Thyroid gland (tissue), 4 donors: ENCODE data around the gene DOK7.

Experiments
- POLR2A ChIP-seq, 2 donors: fragments of 450-650 bp; IDR thresholded peaks; one replicate each; pipeline ENCODE4 v1.6.1; 2017; ENCODE audit warnings: antibody characterized with exemption in 2 of 2, mild to moderate bottlenecking in 2 of 2, moderate library complexity in 1 of 2
- TF ChIP-seq, protein P1 (sequence below), 6 experiments: fragments of 200-600 bp in 3 of 6; fragments of 450-650 bp in 3 of 6; sonication (generic) in 3 of 6; IDR thresholded peaks; one replicate each; pipeline ENCODE4 v1.5.1; 2016 to 2019; ENCODE audit warnings: antibody characterized with exemption in 6 of 6, mild to moderate bottlenecking in 2 of 6, inconsistent platforms in 1 of 6, moderate library complexity in 1 of 6

DNA sequence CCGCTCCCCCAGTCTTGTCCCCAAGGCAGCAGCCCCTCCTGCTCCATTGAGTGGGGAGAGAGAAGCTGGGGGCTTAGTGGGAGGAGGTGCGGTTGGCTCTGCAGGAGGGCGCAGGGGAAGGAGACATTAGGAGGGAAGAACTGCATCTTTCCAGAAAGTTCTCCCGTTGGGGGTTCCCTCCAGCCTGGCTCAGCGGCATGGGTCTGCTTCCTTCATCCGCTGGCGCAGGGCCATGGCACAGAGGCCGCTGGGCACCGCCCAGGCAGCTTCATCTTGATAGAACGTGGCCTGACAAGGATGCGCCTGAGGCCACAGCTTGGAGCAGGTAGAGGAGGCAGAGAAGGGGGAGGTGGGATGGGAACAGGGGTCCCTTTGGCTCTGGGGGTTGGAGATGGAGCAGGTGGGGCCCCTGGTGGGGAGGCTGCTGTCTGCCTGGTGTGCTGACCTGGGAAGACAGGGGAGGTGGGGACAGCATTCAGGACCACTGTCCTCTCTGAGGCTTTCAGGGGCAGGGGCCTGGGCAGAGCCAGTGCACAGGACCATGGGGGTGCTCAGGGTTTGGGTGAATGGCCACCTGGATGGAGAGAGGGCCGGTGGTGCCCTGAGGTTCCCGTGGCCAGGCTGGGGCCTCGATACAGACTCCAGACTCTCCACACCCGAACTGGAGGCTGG lies 12.1 kb downstream of the DOK7 start:
- TF ChIP-seq, protein P1, sequence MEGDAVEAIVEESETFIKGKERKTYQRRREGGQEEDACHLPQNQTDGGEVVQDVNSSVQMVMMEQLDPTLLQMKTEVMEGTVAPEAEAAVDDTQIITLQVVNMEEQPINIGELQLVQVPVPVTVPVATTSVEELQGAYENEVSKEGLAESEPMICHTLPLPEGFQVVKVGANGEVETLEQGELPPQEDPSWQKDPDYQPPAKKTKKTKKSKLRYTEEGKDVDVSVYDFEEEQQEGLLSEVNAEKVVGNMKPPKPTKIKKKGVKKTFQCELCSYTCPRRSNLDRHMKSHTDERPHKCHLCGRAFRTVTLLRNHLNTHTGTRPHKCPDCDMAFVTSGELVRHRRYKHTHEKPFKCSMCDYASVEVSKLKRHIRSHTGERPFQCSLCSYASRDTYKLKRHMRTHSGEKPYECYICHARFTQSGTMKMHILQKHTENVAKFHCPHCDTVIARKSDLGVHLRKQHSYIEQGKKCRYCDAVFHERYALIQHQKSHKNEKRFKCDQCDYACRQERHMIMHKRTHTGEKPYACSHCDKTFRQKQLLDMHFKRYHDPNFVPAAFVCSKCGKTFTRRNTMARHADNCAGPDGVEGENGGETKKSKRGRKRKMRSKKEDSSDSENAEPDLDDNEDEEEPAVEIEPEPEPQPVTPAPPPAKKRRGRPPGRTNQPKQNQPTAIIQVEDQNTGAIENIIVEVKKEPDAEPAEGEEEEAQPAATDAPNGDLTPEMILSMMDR (IDR thresholded peaks at IDR 0.05), result no peak
- TF ChIP-seq POLR2A (IDR thresholded peaks at IDR 0.05), result no peak
